Keratinocyte (primary cell): ENCODE data around the gene LUC7L3. TPM values are rescaled to one million over a fixed set of nuclear protein-coding genes. Genes with fewer than 3 reads are reported as not detected.

ENCODE experiments used
- DNase-seq: peaks from one replicate; pipeline ENCODE4 v3.0.0-alpha.2; 2011; ENCODE audit warnings: low read depth, missing footprints, low spot score
- FAIRE-seq: peaks from 2 replicates; lab custom pipeline; 2011; peaks lifted over from hg19 to GRCh38; lab: Jason Lieb, UNC
- H2AFZ ChIP-seq: 2 replicates; pipeline ENCODE4 v1.6.0; 2012; ENCODE audit warnings: low read length, control low read depth, inconsistent platforms; ENCODE audit not compliant: control insufficient read depth
- H3K27ac ChIP-seq: 2 replicates; pipeline ENCODE4 v1.5.1; 2011; ENCODE audit warnings: low read length; ENCODE audit not compliant: control insufficient read depth, insufficient read depth
- H3K27me3 ChIP-seq: 3 replicates; pipeline ENCODE4 v1.6.0; 2011; ENCODE audit warnings: low read length; ENCODE audit not compliant: control insufficient read depth, insufficient read depth; ENCODE audit errors: extremely low read depth
- H3K36me3 ChIP-seq, 2 experiments: 2 replicates in 1 of 2; 3 replicates in 1 of 2; pipeline ENCODE4 v1.5.1; 2011; ENCODE audit warnings: low read length in 2 of 2, mild to moderate bottlenecking in 1 of 2; ENCODE audit not compliant: control insufficient read depth in 2 of 2, insufficient read depth in 2 of 2; ENCODE audit errors: extremely low read depth in 1 of 2
- H3K4me1 ChIP-seq: 3 replicates; pipeline ENCODE4 v1.5.1; 2011; ENCODE audit warnings: low read length; ENCODE audit not compliant: control insufficient read depth, insufficient read depth; ENCODE audit errors: extremely low read depth
- H3K4me2 ChIP-seq: 3 replicates; pipeline ENCODE4 v1.6.0; 2011; ENCODE audit warnings: low read depth, low read length; ENCODE audit not compliant: control insufficient read depth, insufficient read depth; ENCODE audit errors: extremely low read depth
- H3K4me3 ChIP-seq, 3 experiments: fragments of 200-600 bp in 1 of 3; sonication (generic) in 1 of 3; 2 replicates in 2 of 3; 3 replicates in 1 of 3; pipeline ENCODE4 v1.5.1; 2011 to 2016; ENCODE audit warnings: low read length in 3 of 3, mild to moderate bottlenecking in 3 of 3, control low read depth in 2 of 3, inconsistent platforms in 1 of 3, low read depth in 1 of 3, mixed read lengths in 1 of 3, mixed run types in 1 of 3, moderate library complexity in 1 of 3; ENCODE audit not compliant: control insufficient read depth in 2 of 3, insufficient read depth in 2 of 3; ENCODE audit errors: extremely low read depth in 1 of 3
- H3K79me2 ChIP-seq: 2 replicates; pipeline ENCODE4 v1.6.0; 2012; ENCODE audit warnings: low read length; ENCODE audit not compliant: control insufficient read depth, insufficient read depth
- H3K9ac ChIP-seq: 3 replicates; pipeline ENCODE4 v1.6.0; 2011; ENCODE audit warnings: low read length; ENCODE audit not compliant: control insufficient read depth, insufficient read depth; ENCODE audit errors: extremely low read depth
- H3K9me1 ChIP-seq: 3 replicates; pipeline ENCODE4 v1.6.0; 2011; ENCODE audit warnings: low read length; ENCODE audit not compliant: control insufficient read depth, insufficient read depth; ENCODE audit errors: extremely low read depth
- H3K9me3 ChIP-seq: 2 replicates; pipeline ENCODE4 v1.5.1; 2012; ENCODE audit warnings: low read depth, low read length; ENCODE audit not compliant: control insufficient read depth
- H4K20me1 ChIP-seq: 3 replicates; pipeline ENCODE4 v1.6.0; 2011; ENCODE audit warnings: low read length; ENCODE audit not compliant: control insufficient read depth, insufficient read depth; ENCODE audit errors: extremely low read depth
- CTCF ChIP-seq, 3 experiments: IDR thresholded peaks in 1 of 3; conservative IDR thresholded peaks in 1 of 3; optimal IDR thresholded peaks in 1 of 3; 2 replicates in 2 of 3; 3 replicates in 1 of 3; pipeline versions ENCODE3 to v1.5.1; 2011; ENCODE audit warnings: low read length in 3 of 3, mild to moderate bottlenecking in 3 of 3, moderate library complexity in 2 of 3, control low read depth in 1 of 3, inconsistent platforms in 1 of 3; ENCODE audit not compliant: insufficient read depth in 2 of 3; ENCODE audit errors: extremely low read depth in 1 of 3
- EZH2 ChIP-seq: IDR thresholded peaks from one replicate; pipeline ENCODE4 v1.6.1; 2012; ENCODE audit warnings: inconsistent platforms, mild to moderate bottlenecking, low read length, moderate library complexity
- dilution Hi-C: fragments of 300-500 bp; cut with MboI; formaldehyde crosslinking; loops from one replicate; pipeline ENCODE4 v1.7.0; 2020; ENCODE audit warnings: low sequenced_read_pairs; ENCODE audit not compliant: extremely low pct_ligation_motif_present
- polyA plus RNA-seq, 5 experiments: library from polyadenylated mRNA; depleted of rRNA in 3 of 5; stranded (reverse) in 3 of 5; stranded (forward) in 1 of 5; unstranded in 1 of 5; fragments of >200 nt; gene quantifications; 1 replicate in 1 of 5; 2 replicates in 3 of 5; 3 replicates in 1 of 5; pipeline versions ENCODE4 v1.2.1 to v1.2.3, GENCODE V29; 2011 to 2012; ENCODE audit warnings: missing spikeins in 2 of 5, low read depth in 1 of 5, low replicate concordance in 1 of 5

The LUC7L3 gene
- polyA plus RNA-seq, 1 donor (not counting 4 experiments of a cell fraction or from before 2014, with no cell fraction given), result 92.4 TPM

- Histone ChIP-seq H3K27me3 (no peaks in the 10 kb centered on the region), H4K20me1 (no peaks in the 10 kb centered on the region), H3K9me3 (no peaks in the 10 kb centered on the region), H3K9me1 (no peaks in the 10 kb centered on the region), H3K4me3 (no peak overlapping the region), H3K79me2 (no peaks in the 10 kb centered on the region), H3K9ac (no peak overlapping the region), H3K36me3 (no peaks in the 10 kb centered on the region), H3K27ac (no peak overlapping the region), H2AFZ (no peak overlapping the region), H3K4me2 (no peak overlapping the region), H3K4me1 (no peaks in the 10 kb centered on the region)
- FAIRE-seq (no peak), DNase-seq (no peak)
- dilution Hi-C loops, result no loop called here
- TF ChIP-seq CTCF (optimal IDR thresholded peaks at IDR 0.05 in 1 of 3, IDR thresholded peaks at IDR 0.05 in 1 of 3, conservative IDR thresholded peaks at IDR 0.05 in 1 of 3; ENCODE audit: extremely low read depth in 1 of 3, insufficient read depth in 2 of 3, low read length in 3 of 3), result no peak
- TF ChIP-seq EZH2, result no peak
Measured at GRCh38 chr17:50778988-50779387, 59.6 kb downstream of the LUC7L3 start.

GRCh38 chr17:50779747-50780353, 60.4 kb downstream of the LUC7L3 start:
- TF ChIP-seq EZH2, result no peak
- no peak for TF ChIP-seq CTCF (optimal IDR thresholded peaks at IDR 0.05 in 1 of 3, IDR thresholded peaks at IDR 0.05 in 1 of 3, conservative IDR thresholded peaks at IDR 0.05 in 1 of 3; ENCODE audit: extremely low read depth in 1 of 3, insufficient read depth in 2 of 3, low read length in 3 of 3)
- Histone ChIP-seq H4K20me1 (no peaks in the 10 kb centered on the region), H3K4me1 (peaks cover 3% of the 10 kb centered on the region), H3K36me3 (no peaks in the 10 kb centered on the region), H3K4me3 (no peak overlapping the region), H3K27ac (no peak overlapping the region), H3K4me2 (no peak overlapping the region), H3K9ac (no peak overlapping the region), H3K79me2 (no peaks in the 10 kb centered on the region), H3K9me1 (no peaks in the 10 kb centered on the region), H3K27me3 (no peaks in the 10 kb centered on the region), H3K9me3 (no peaks in the 10 kb centered on the region), H2AFZ (no peak overlapping the region)
- DNase-seq (no peak), FAIRE-seq (no peak)
- dilution Hi-C loops, result no loop called here
